Measurements from ENCODE around the gene CSRP1. TPM values are rescaled to one million over a fixed set of nuclear protein-coding genes. Genes with fewer than 3 reads are reported as not detected.
A peak's percentile ranks its signal among the peaks of the same experiment; 100 is the strongest.
"Not testable (repeated sequence)": the region's sequence is repeated elsewhere in the genome, so short reads cannot be mapped to it uniquely, and the experiment has no call there.

CSRP1 gene
- total RNA-seq, 1 donor from 2014 or later, result 71.6 TPM

DNA sequence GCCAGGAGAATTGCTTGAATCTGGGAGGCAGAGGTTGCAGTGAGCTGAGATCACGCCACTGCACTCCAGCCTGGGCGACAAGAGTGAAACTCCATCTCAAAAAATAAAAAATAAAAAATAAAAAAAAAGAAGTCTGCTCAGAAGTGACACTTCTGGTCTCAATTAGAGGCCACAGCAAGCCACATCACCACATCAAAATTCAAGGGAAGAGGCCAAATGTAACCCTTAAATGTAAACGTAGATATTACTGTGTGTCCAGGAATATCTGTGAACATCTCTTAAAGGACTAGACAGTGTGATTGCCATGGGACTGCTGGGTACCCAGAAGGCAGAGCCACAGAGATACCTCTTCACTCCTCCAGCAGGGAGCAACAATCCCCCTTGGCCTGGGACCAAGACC is 28.3 kb downstream of the CSRP1 start:
- DNase-seq (ENCODE audit: low read depth in 2 of 2), result not testable (repeated sequence)

DNA sequence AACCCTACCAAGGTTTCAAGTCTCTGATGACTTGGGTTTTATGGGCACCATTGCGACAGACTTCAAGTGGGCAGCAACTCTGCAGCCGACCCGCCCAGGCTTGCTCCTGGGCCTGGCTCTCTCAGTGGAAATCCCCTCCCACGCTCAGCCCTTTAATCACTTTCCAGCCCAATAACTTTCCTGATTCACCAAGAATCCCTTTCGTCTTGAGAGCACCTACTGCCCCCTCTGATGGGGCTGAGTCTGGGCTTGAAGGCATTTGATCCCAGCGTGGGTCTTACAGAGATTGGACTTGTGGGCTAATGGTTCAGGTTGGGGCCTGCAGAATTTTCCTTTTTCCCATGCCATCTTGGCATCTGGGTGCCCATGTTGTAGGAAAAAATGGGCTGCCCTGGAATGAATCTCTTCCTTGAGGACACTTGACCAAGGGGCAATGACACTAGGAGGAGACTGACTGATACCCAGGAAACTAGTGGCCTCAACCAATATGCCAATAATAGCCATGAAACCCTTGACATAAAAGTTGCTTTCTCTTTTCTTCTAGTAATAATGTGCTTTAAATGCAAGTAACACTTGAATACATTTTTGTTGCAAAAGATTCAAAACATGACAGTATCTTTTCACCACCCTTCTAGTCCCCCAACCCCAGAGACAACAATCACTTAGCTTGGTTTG is 30.1 kb downstream of the CSRP1 start:
- DNase-seq (ENCODE audit: low read depth in 2 of 2), result no peak

DNA sequence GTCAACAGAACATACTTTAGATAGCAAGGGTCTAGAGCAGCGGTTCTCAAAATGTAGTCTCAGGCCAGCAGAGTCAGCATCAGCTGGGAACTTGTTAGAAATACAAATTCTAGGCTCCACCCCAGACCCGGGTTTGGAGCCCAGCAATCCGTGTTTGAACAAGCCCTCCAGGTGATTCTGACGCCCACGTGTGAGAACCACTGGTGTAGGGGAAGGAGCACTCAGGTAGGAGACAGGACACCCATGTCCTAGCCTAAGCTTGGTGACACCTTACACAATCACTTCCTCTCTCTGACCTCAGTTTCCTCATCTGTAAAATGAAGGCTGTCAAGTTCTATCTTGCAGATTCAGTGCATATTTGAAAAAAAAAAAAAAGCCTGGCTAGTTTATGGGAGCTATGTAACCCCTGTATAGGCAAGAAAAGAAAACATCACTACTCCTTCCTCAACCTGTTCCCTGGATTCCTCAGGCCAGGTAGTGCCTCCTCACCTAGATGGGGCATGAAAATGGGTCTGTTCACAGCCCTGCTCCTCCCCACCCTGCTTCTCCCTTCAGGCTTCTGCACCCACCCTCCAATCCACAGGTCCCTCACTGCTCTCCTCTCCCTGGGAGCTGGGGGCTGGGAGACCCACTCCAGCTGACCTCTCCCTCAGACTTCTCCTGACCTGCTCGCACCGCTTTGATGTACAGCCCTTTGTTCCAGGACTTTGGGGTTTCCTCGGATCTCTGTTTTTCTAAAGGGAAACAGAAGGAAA is 30.8 kb downstream of the CSRP1 start:
- no peak for DNase-seq (ENCODE audit: low read depth in 2 of 2)

DNA sequence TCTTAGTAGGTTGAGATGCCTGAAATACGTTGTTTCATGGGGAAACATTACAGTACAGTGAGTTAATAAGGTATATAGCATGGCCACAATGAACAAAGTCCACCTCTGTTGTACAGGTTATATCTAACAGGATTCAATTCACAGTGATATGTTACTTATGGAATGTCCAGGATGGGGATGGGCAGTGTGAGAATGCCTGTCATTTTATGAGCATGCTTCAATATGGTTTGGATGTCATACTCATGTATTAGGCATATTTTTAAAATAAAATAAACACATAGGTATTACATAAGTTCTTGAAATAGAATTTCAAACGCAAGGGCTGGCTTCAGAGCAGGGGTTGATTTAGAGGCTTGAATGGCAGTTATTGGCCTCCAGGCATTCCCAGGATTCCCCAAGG is 31.8 kb downstream of the CSRP1 start:
- DNase-seq (ENCODE audit: low read depth in 2 of 2), result no peak

DNA sequence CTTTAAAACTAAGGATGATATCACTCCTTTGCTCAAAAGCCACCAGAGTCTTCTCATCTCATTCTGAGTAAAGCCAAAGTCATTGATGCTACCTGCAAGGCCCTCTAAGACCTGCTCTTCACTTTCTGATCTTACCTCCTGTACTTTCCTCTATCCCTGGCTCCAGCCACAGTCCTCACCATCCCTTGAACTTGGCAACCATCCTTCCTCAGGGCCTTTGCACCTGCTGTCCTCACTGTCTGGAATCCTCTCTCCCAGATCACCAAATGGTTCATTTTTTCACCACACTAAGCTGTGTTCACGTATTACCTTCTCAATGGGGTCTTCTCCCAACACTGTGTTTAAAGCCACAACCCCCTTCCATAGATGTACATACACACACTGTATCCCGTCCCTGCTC is 33.6 kb downstream of the CSRP1 start:
- DNase-seq (ENCODE audit: low read depth in 2 of 2), result no peak

DNA sequence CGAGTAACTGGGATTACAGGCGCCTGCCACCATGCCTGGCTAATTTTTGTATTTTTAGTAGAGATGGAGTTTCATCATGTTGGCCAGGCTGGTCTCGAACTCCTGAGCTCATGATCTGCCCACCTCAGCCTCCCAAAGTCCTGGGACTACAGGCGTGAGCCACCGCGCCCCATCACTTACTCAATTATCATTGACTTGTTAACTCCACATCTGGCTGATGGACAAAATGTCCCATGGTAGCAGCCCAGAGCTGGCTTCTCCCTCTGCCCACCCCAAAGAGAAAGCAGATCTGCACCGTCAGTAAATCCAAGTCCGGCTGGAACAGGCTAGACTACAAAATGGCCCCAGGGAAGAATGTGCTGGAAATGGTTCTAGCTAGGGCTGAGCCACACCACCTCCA is 34.6 kb downstream of the CSRP1 start:
- DNase-seq (ENCODE audit: low read depth in 2 of 2), result not testable (repeated sequence)

DNA sequence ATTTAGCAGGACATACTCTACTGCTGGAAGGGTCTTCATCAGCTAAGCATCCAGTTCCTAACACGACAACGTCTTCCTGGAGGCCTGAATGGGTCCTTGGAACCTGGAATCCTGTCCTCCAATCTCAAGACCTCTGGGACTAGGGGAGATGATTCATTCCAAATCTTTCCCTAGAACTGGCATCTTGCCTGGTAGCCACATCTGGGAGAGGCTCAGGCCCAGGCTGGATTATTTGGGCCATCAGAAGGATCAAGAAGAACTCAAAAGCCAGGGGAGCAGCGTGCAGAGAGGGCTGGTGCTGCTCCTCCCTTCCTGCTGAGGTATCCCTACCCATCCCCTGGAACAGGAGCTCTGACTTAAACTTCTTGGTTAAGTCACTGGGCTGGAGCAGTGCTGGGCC is 35.2 kb downstream of the CSRP1 start:
- DNase-seq (ENCODE audit: low read depth in 2 of 2), result no peak

DNA sequence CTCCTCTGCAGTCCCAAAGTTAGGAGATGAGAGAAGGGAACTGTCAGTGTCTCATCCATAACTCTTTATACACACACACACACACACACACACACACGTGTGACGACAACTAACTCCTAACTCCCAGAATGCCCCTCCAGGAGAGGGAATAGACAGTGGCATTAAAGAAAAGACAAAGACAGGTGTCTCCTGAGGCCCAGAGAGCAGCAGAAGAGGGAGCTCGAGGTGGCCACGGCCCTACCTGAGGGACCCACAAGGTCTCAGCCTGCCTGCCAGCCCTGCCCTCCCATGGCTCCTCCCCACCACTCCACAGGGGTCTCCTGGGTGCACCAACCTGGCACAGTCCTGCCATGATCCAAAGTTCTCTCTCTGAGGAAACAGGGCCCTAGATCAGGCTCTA is 36.3 kb downstream of the CSRP1 start:
- no peak for DNase-seq (ENCODE audit: low read depth in 2 of 2)

DNA sequence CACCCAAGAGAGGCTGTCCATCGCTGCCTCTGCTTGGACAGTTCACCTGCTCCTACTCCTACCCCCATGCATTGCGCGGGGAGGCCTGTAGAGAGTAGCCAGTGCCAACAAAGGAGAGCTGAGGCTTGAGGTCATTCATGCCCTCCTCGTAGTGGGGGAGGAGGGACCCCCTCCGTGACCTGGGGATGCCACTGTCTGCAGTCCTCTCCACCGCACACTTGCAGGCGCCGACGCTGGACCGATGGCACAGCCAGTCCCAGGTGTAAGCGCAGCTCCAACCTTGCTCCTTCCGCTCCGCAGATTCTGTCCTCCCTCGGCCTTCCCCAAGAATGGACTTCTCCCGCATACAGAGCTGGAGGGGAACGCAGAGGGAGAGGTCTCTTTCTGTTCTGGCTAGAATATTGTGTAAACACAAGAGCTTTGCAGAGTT is 37.3 kb downstream of the CSRP1 start:
- no peak for DNase-seq (ENCODE audit: low read depth in 2 of 2)

DNA sequence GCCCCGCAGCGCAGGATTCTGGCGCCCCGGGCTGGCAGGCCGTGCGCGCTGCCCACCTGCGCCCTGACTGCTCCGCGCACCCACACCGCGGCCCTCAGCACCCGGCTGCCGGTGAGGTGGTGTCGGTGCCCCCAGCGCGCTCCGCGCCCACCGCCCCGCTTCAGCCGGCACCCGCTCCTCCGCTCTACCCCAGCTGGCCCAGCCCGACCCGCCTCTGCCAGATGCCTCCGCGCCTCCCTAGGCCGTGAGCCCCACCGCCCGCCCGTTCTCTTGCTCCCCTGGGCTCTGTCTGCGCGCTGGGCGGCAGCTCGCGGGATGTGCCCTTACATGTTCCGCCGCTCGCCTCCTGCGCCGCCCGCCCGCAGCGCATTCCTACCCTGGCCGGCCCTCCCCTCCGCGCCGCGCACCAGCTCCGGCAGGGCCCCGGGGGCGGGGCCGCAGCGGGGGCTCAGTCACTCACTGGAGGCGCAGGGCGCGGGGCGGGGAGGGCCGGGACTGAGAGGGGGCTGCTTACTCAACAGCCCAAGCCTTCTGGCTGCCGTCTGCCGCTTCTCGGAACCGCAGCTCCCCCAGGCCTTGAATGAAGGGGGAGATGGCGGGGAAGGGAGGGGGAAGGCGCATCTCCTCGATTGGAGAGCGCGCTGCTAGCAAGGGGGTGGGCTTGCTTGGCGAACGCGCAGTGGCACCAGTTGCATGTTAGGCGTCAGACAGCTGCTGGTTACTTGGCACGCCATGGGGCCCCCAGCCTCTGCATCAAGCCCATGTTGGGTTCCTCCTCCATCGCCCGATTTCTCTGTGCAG is 37.9 kb downstream of the CSRP1 start, which contains the start of gene PHLDA3:
Gene PHLDA3, minus strand, starts transcription at position 345 of the 801 bp plus-strand sequence. CDS start 402 bp downstream, outside the sequence.
- peak; percentile 84 to 87 for DNase-seq (ENCODE audit: low read depth in 2 of 2)

DNA sequence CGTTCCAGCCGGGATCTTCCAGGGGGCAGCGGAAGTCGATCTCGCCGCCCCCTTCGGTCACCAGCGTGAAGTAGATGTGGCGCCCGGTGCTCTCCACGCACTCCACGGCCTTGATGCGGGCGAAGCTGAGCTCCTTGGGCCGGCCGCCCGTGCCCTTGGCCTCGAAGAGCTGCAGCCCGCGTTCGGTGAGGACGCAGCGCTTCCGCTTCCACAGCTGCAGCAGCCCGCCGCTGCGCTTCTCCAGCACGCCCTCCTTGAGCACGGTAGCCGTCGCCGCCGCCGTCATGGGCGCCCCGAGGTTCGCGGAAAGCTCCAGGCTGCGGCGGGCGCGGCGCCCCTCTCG is 38.5 kb downstream of the CSRP1 start:
- peak; percentile 45 to 63 for DNase-seq (ENCODE audit: low read depth in 2 of 2)

DNA sequence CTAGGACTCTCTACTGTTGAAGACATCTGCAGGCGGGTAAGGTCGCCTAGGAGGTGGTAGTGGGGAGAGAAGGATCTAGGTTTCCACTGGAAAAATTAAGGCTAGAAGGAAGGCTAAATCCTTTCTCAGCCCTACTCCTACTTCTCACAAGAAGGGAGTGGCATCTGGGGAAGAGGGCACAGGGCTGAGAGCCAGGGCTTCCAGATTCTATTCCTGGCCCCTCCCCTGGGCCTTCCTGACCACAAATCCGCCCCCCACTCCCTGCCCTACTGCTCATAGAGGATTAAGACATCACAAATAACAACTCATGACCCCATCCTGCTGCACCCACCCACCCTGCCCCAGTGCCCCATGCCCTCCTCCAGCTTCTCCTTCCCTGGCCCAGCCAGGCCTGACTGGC is 40.4 kb downstream of the CSRP1 start:
- no peak for DNase-seq (ENCODE audit: low read depth in 2 of 2)

DNA sequence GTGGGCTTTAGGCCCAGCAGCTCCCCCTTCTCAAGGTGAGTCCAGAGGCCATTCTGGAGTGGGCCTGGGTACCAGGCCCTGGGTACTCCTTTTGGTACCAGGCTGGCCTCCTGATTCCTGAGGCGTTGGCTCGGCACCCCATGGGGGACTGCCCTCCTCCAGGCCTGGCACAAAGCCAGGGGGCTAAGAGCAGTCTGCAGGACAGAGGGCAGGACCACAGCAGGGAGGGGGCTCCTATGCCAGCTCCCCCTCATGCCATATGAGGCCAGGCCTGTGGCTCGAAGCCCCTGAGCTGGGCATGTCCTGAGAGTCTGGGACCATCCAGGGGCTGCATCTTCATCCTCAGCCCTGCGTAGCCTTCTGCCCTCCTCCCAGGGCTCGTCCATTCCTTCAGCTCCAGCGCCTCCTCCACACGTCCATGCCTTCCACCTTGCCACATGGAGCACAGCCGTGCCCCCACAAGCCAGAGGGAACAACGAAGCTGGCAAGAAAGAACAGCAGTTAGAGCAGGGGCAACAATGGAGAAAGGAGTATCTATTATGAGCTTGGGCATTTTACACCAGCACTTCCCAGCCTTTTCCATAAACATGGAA is 41.1 kb downstream of the CSRP1 start:
- no peak for DNase-seq (ENCODE audit: low read depth in 2 of 2)

DNA sequence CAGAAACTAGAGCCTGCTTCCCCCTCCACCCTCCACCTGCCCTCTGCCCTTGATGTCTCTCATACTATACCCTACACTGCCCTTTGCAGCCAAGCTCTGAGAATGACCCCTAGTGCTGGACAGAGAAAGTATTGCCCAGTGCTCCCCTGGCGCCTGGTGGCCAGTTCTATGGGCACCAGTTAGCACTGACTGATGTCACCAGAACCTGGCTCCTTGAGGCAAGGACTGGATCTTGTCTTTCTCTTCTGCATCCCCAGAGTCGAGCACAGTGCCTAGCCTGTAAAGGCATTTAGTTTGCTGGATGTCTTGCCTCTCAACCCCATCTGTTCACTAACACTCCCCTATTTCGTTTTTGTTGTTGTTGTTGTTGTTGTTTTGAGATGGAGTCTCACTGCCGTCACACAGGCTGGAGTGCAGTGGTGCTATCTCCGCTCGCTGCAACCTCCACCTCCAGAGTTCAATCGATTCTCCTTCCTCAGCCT is 43.8 kb downstream of the CSRP1 start:
- DNase-seq (ENCODE audit: low read depth in 2 of 2), result peak; percentile 36 to 55

DNA sequence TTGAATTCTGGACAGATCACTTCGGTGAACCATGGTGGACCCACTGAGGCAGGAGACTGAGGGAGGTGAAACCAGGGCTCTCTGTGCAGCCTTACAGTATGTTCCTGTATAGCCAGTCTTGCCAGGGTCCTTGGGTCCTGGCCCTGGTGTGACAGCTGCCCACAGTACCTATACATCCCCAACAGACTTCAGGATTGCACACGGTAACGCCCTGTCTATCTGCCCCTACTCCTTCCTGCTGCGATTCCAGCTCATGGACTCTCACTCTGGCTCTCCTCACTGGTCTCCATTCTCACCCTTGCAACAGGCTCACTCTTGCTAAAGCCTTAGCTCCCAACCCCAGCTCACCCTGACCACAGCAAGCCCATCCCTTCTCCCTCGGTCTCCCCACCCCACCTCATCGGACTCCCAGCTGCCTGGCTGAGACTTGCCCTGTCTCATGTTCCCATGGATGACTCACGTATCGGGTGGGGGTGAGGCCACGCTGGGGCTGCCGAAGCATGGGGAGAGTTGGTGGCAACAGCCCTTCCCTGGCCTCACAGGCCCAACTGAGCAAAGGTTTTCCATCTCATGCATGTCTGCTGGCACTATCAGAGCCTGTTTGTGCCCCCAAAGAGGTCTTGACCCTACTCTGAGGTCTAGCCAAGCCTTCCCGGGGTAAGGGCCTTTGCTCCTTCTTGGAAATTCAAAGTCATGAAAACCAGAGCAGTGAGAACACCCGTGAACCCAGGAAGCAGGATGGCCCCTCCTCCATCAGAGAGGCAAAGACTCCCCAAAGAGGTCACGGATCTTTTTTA is 45.1 kb downstream of the CSRP1 start:
- DNase-seq (ENCODE audit: low read depth in 2 of 2), result peak in 1 of 2 donors; percentile 93

DNA sequence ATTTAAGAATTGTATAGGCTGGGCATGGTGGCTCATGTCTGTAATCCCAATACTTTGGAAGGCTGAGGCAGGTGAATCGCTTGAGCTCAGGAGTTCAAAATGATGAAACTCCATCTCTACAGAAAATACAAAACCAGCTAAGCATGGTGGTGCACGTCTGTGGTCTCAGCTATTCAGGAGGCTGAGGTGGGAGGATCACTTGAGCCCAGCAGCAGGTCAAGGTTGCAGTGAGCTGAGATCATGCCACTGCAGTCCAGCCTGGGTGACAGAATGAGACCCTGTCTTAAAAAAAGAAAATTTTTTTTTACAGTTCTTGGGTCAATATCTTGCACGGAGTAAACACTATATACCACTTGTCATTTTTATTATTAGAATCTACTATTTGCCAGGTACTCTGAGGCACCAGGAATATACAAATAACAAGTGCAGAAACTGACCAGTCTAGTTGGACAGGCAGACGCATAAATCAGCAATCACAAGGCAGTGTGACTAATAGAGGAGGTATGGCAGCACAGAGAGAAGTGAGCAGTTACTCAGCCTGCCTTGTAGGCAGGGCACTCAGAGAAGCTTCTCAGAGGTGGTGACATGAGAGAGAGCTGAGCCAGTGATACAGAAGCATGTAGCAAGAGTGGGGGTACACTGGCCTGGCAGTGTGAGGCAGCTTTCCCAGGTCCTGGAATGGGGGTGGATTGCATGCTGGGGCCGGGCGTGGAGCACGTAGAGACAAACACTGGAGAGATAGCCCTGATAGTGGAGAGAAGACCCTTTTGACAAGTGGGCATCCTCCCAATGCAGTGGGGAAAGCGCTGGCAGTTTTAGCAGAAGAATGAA is 45.9 kb downstream of the CSRP1 start:
- peak; percentile 56 to 94 for DNase-seq (ENCODE audit: low read depth in 2 of 2)

DNA sequence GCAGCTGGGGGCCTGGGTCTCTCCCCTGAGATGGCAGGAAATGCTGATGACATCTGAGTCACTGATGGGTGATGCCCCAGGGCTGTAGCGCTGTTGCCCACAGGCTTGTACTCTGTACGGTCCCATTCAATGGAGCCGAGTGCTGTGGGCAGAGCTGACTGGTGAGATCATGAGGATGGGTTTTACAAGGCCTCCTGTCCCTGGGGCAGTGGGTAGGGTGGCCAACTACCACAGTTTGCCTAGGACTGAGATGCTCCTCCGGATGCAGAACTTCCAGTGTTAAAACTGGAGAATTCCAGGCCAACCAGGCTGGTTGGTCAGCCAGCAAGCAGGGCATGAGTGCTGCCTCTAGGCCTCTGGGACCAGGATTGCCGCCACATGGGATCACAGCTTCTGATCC is 47.1 kb downstream of the CSRP1 start:
- DNase-seq (ENCODE audit: low read depth in 2 of 2), result no peak

DNA sequence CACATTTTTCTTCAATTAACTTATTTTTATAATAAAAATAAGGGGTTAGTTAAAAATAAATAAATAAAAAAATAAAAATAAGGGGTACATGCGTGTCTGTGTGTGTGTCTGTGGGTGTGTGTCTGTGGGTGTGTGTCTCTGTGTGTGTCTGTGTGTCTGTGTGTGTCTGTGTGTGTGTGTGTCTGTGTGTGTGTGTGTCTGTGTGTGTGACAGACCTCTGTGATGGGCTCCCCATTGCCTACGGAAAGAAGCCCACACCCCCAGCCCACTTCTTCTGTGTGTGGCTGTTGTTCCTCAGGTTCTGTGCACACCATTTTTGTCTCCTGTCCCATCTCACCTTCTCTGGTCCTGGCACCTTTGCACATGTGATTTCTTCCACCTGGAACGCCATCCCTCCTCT is 47.9 kb downstream of the CSRP1 start:
- DNase-seq (ENCODE audit: low read depth in 2 of 2), result no peak

DNA sequence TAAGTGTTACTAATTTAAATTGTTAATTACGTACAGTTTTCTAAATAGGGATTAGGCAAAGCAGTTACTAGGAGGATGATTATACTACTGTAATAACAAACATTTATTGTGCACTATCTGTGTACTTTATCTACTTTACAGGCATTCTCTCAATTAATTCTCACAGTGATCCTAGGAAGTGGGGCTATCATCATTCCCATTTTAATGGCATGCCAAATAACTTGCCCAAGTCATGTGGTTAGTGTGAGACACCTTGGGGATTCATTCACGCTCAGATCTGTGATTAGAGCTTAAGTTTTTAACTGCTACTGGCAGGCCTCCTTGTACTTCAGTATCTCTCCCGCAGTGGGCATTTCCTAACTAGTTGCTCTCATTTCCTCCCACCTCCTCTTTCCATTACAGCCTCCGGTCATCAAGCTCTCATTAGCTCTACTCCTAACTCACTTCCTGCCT is 49.4 kb downstream of the CSRP1 start:
- no peak for DNase-seq (ENCODE audit: low read depth in 2 of 2)

Data from lung microvascular endothelial cell (primary cell).